ENCODE data around the gene DHX8.

DHX8 gene

DNA sequence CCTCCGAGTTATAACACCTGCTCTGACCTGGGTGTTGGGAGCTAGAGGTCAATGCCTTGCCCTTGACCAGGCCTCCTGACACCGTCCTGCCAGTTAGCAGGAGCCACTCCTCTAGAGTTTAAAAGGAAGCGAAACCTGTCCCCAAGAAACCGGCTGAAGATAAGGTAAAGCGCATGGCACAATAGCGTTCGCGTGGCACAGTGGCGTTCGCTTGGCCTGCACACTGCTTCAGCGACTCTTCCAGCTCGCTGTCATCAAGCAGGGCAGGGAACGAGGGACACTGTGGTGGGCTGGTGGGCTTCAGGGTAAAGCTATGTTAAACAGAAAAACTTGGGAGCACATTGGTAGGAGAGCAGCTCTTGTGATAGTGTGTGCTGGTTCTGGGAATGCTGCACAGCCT is 90.6 kb downstream of the DHX8 start:
- Histone ChIP-seq H3K36me3 (ENCODE audit: control insufficient read depth, insufficient read depth, low read length) (no peaks in the 10 kb centered on the region), H3K9ac (ENCODE audit: low read length) (no peak overlapping the region), H3K27me3 (ENCODE audit: control insufficient read depth, insufficient read depth, low read length) (no peaks in the 10 kb centered on the region), H3K4me1 (ENCODE audit: control insufficient read depth, insufficient read depth, low read length) (peaks cover 30% of the 10 kb centered on the region), H3K9me3 (ENCODE audit: control insufficient read depth, low read length) (no peaks in the 10 kb centered on the region), H3K4me3 (ENCODE audit: low read length) (no peak overlapping the region)

DNA sequence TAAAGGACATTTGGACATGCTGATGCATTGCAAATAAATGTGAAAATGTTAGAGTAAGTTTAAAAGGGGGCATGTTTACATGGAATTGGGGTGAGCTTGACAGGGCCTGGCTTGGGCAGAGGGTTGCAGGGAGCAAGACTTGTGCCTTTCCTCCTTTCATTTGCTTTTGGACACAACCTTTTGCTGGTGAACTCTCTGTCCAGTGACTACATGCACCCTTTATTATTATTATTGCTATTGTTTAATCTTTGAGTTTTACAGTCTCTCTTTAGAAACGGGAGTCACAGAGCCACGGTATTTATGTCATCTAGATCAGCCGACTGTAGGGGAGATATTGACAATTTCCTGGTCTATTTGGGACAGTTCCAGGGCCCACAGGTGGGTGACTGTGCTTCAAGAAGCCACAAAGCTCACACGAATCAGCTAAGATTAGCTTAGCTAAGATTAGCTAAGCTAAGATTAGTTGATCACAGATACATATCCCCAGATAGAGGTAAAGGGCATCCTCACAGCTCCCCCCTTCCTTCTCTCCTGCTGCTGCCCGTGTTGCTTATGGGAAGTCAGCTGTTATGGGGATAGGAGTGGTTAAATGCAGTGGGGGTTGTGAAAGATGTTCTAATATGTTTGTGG is 91.2 kb downstream of the DHX8 start:
- no peaks in the 10 kb centered on the region for H3K36me3 ChIP-seq (ENCODE audit: control insufficient read depth, insufficient read depth, low read length)
- no peak overlapping the region for H3K9ac ChIP-seq (ENCODE audit: low read length)

More for the DNA sequence above, 91.2 kb downstream of the DHX8 start:
- H3K4me1 ChIP-seq (ENCODE audit: control insufficient read depth, insufficient read depth, low read length): peaks cover 35% of the 10 kb centered on the region
- no peaks in the 10 kb centered on the region for H3K27me3 ChIP-seq (ENCODE audit: control insufficient read depth, insufficient read depth, low read length)
- no peaks in the 10 kb centered on the region for H3K9me3 ChIP-seq (ENCODE audit: control insufficient read depth, low read length)
- H3K4me3 ChIP-seq (ENCODE audit: low read length): no peak overlapping the region

All from mucosa of stomach (tissue), 1 donor.